ENCODE results near the gene SOX5.
"Not testable (repeated sequence)": the region's sequence is repeated elsewhere in the genome, so short reads cannot be mapped to it uniquely, and the experiment has no call there.

SOX5 gene

DNA sequence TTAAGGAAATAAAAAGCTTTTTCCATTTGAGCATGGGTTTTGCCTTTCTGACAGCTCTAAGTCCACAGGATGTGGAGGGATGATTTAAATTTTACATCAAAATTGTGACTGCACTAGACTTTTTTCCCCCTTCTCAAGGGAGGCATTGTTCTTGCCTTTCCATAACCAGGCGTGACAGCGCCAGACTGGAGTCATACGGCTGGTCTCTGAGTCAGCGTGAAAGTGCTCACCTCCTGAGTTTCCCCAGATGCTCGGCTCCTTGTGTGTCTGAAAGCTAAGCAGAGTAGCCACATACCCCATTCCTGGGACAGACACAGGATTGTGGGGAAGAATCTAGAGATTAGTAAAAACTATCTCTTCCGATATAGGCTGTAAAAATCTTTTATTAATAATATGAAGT, 43.1 kb downstream of the SOX5 start:
- DNase-seq, result no peak

- no peak for DNase-seq
Measured at GRCh38 chr12:23899434-23899833, 50.0 kb downstream of the SOX5 start.

- DNase-seq, result no peak
Measured at GRCh38 chr12:23898121-23898520, 51.3 kb downstream of the SOX5 start.

DNA sequence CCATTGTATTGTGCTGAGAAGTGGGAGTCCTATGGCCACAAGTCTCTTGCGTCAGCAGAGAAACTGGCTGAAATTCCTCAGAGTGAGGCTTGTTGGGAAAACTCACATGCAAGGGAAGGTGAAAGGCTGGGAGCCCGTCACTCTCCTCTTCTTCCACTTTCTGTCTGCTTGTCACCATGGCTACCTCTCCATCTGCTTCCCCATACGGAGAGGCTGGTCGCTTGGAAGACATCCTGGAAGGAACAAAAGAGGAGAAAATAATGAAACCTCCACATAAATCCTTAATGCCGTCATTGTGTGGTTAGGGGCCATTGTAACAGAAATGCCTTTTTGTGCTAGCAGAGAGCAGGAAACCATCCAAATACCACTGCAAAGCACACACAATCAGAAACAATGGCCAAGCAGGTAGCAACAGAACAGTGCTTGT, 53.7 kb downstream of the SOX5 start:
- DNase-seq, result no peak

- no peak for DNase-seq
Measured at GRCh38 chr12:23893611-23894010, 55.9 kb downstream of the SOX5 start.

GRCh38 chr12:23891115-23891514, 58.4 kb downstream of the SOX5 start:
- DNase-seq, result no peak

DNA sequence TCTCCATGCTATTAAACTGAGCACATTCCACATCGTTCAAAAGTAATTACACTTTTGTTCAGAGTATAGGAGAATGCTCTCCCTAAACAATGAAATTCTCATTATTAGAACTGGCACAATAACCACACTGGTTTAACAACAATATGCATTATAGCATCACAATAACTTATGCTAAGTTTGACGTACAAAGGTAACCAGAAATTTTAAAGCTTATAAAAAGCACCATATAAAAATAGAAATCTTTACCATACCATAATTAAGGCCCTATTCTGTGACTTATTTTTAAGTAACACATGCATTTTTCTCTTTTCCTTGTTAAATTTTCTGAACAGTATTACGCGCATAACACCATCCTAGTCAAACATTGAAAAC, 60.4 kb downstream of the SOX5 start:
- no peak for DNase-seq

GRCh38 chr12:23888396-23889068, 60.9 kb downstream of the SOX5 start:
- no peak for DNase-seq

- DNase-seq, result no peak
Measured at GRCh38 chr12:23887055-23887835, 62.2 kb downstream of the SOX5 start.

GRCh38 chr12:23885394-23885793, 64.1 kb downstream of the SOX5 start:
- no peak for DNase-seq

DNA sequence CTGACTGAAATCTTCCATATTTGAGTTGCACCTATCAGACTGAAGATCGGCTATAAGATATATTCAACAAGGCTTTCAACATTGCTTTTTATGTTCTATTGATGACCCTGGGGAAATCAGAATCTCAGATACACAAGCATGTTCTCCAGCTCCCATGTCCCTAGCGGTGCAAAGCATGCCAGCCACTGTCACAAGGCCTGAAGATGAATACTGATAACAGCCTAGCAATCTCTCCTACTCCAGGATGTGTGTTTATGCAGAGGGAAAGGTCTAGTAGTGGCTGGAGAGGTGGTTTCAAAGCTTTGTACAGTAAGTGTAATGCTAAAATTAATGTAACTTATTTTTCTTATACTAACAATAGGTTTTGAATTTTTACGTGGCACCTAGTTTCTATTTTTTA, 64.6 kb downstream of the SOX5 start:
- no peak for DNase-seq

DNA sequence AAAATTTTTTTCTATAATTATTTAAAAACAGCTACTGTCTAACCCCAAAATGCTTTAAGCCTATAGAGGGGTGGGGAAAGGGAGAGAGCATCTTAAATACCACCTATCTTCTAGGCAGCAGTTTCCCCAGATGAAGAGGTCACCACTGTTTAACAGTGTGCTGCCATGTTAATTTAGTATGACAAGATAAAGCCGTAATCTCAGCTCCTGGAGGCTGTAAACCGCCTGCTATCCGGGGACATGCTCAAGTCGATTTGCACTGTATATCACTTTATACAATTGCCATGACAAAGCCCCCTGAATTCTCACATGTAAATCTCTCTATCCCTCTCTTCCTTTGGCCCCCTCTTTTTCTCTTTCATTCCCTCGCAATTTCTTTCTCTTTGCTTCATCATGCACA, 68.5 kb downstream of the SOX5 start:
- DNase-seq, result no peak

DNA sequence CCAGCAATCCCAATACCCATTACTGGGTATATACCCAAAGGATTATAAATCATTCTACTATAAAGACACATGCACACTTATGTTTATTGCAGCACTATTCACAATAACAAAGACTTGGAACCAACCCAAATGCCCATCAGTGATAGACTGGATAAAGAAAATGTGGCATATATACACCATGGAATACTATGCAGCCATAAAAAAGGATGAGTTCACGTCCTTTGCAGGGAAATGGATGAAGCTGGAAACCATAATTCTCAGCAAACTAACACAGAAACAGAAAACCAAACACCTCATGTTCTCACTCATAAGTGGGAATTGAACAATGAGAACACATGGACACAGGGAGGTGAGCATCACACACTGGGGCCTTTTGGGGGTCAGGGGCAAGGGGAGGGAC, 72.9 kb downstream of the SOX5 start:
- DNase-seq, result not testable (repeated sequence)

DNA sequence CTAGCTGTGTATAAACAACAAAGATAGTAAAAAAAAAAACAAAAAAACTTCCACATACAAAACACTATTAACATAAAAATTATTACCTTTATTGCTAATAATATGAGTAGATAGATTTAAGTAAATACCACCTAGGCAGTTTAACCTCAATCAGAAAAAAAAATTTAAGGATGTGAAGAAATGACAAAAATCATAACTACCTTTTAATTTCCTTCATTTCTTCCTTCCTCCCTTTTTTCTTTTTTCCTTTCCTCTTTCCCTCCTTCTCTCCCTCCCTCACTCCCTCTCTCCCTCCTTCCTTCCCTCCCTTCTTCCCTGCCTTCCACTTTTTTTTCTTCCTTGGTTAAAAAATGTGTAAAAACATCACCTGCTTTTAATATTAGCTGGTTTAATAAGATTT, 81.7 kb downstream of the SOX5 start:
- no peak for DNase-seq

GRCh38 chr12:23862701-23863100, 86.8 kb downstream of the SOX5 start:
- no peak for DNase-seq

GRCh38 chr12:23860019-23860418, 89.5 kb downstream of the SOX5 start:
- DNase-seq, result no peak

DNA sequence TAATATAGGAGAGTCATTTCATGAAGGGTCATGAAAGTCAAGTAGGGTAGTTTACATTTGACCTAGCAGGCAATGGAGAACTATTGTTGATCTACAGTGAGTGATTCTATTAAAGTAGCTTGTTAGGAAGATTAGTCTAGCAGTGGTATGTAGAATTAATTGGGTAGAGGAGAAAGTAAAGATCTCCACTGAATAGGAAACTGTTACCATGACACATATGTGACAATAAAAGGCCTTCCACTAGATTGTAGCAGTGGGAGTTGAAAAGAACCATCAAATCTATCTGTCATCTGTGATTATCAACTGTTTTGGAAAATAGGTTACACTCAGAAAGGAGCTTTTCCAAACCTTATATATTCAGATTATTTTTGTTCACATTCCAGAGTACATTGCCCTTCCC, 92.3 kb downstream of the SOX5 start:
- no peak for DNase-seq

GRCh38 chr12:23855813-23856212, 93.7 kb downstream of the SOX5 start:
- DNase-seq, result no peak

- DNase-seq, result no peak
Measured at GRCh38 chr12:23854598-23854997, 94.9 kb downstream of the SOX5 start.

GRCh38 chr12:23853640-23854039, 95.8 kb downstream of the SOX5 start:
- DNase-seq, result no peak

DNA sequence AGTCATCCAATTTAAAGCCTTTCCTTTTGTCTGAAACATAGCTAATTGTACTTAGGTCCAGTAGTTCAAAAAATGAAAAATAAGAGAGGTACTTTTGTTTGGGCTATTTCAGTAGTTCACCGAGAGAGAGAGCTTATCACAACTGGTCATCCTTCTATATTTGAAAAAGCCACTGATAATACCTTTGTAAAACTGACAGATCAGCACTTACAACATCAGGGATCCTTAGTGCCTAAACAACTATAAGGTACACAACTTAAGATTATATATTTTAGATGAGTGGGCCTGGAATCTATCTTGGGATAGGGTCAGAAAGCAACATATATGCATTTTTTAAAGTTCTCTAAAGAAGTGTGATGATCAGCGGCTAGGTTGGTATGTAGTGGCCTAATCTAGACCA, 97.9 kb downstream of the SOX5 start:
- DNase-seq, result no peak

- no peak for DNase-seq
Measured at GRCh38 chr12:23847857-23848256, 101.6 kb downstream of the SOX5 start.

DNA sequence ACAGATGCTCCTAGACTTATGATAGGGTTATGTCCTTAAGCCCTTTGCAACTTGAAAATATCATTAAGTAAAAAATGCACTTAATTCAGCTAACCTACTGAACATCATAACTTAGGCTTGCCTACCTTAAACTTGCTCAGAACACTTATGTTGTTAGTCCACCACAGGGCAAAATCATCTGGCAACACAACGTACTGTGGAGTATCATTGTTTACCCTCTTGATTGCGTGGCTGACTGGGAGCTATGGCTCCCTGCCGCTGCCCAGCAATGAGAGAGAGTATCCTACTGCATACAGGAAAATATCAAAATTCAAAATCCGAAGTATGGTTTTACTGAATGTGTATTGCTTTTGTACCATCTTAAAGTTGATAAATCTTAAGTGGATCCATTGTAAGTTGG, 105.5 kb downstream of the SOX5 start:
- no peak for DNase-seq

GRCh38 chr12:23834076-23834475, 115.4 kb downstream of the SOX5 start:
- DNase-seq, result no peak

- DNase-seq, result no peak
Measured at GRCh38 chr12:23831739-23832138, 117.7 kb downstream of the SOX5 start.

Data from suppressor macrophage treated with lipopolysaccharide for 4 hours (primary cell).